Measurements from ENCODE around the gene DIAPH1.

DNA sequence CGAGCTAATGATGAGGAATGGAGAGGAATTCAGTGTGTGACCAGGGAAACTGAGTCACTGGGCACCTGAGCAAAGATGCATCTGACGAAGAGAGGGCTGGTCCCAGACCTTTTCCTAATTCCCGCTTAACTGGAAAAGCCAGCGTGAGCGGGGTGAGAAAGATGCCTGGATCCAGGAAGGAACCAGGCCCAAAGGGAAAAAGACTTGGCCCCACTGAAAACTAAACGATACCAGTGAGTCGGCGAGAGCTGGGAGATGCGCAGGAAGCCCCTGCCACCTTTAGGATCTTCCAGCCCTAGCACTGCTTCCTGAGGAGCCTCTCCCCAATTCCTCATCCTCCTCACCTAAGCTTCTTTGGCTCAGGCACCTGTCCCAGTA is 32.9 kb upstream of the DIAPH1 start:
- TF ChIP-seq, protein P1, sequence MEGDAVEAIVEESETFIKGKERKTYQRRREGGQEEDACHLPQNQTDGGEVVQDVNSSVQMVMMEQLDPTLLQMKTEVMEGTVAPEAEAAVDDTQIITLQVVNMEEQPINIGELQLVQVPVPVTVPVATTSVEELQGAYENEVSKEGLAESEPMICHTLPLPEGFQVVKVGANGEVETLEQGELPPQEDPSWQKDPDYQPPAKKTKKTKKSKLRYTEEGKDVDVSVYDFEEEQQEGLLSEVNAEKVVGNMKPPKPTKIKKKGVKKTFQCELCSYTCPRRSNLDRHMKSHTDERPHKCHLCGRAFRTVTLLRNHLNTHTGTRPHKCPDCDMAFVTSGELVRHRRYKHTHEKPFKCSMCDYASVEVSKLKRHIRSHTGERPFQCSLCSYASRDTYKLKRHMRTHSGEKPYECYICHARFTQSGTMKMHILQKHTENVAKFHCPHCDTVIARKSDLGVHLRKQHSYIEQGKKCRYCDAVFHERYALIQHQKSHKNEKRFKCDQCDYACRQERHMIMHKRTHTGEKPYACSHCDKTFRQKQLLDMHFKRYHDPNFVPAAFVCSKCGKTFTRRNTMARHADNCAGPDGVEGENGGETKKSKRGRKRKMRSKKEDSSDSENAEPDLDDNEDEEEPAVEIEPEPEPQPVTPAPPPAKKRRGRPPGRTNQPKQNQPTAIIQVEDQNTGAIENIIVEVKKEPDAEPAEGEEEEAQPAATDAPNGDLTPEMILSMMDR (conservative IDR thresholded peaks at IDR 0.05 in 1 of 2, IDR thresholded peaks at IDR 0.05 in 1 of 2; ENCODE audit: extremely low read depth in 1 of 2, insufficient read depth in 1 of 2, low read depth in 1 of 2, low read length in 2 of 2) = no peak
- TF ChIP-seq EZH2 (IDR thresholded peaks at IDR 0.05; ENCODE audit: borderline replicate concordance, low read length) = no peak

All from mammary epithelial cell (primary cell).